ENCODE results near the gene ZSCAN10. TPM values are rescaled to one million over a fixed set of nuclear protein-coding genes. Genes with fewer than 3 reads are reported as not detected.

The ZSCAN10 gene
- total and polyA plus RNA-seq, 2 of the 13 experiments (the other 11 are each of a cell fraction or from before 2014, with no cell fraction given), result not detected

DNA sequence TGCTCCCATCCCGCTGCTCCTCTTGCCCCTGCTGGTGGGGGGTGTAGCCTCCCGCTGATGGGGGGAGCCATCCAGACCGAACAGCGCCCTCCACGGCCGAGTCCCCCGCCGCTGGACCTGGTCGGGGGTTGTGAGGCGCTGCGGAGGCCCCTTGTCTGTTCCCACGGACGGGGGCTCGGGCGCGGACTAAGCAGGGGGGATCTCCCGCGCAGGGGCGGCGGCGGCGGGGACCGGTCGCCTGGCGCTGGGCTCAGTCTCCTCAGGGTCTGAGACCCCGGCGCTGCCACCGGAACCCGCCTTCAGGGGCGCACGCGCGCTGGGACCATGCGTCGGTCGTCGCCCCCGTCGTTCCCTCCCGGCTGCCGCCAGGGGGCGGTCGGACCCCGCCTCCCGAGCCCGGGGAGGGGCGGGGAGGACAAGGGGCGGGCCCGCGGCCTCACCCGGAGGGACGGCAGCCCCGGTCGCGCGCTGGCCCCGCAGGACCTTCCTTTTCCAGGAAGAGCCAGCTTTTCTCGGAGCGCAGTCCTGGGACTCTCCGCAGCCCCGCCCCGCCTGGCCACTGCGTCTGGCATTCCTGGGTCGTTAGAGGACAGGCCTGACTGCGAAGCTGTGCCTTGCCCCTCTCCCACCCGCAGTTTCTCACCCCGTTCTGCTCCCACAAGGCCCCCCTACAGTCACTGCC is 39.9 kb downstream of the ZSCAN10 start (continued):
- TF ChIP-seq CBX1 (IDR thresholded peaks at IDR 0.05; ENCODE audit: low read depth) (no peak), HNF4G (IDR thresholded peaks at IDR 0.05; ENCODE audit: borderline replicate concordance, low read depth, low read length) (no peak), HNF4G (CRISPR knock-in tag; IDR thresholded peaks at IDR 0.05; ENCODE audit: borderline replicate concordance, low read depth) (peak; percentile 60; the same call in 1 of the 2 replicates), ZNF678 (CRISPR knock-in tag; IDR thresholded peaks at IDR 0.05) (no peak), ZNF782 (CRISPR knock-in tag; IDR thresholded peaks at IDR 0.05; ENCODE audit: borderline replicate concordance) (no peak; the same call in 1 of the 2 replicates), ZNF703 (CRISPR knock-in tag; IDR thresholded peaks at IDR 0.05; ENCODE audit: borderline replicate concordance) (peak; percentile 61; the same call in 1 of the 2 replicates), JUND (CRISPR knock-in tag; IDR thresholded peaks at IDR 0.05) (peak; percentile 27; the same call in 1 of the 2 replicates), SOX5 (CRISPR knock-in tag; IDR thresholded peaks at IDR 0.05; ENCODE audit: borderline replicate concordance) (peak; percentile 34; the same call in 1 of the 2 replicates), ZNF34 (CRISPR knock-in tag; IDR thresholded peaks at IDR 0.05; ENCODE audit: borderline replicate concordance) (0 out of 2 replicates have a peak, but pooled peaks have one; percentile 51), ZNF841 (CRISPR knock-in tag; IDR thresholded peaks at IDR 0.05; ENCODE audit: borderline replicate concordance) (no peak), SP140L (CRISPR knock-in tag; IDR thresholded peaks at IDR 0.05; ENCODE audit: borderline replicate concordance) (no peak), NFKB2 (CRISPR knock-in tag; IDR thresholded peaks at IDR 0.05; ENCODE audit: borderline replicate concordance) (0 out of 2 replicates have a peak, but pooled peaks have one; percentile 40), EEA1 (CRISPR knock-in tag; IDR thresholded peaks at IDR 0.05; ENCODE audit: borderline replicate concordance) (peak; percentile 78; the same call in 1 of the 2 replicates), ETV6 (CRISPR knock-in tag; conservative IDR thresholded peaks at IDR 0.05) (no peak), TBX2 (CRISPR knock-in tag; IDR thresholded peaks at IDR 0.05; ENCODE audit: borderline replicate concordance) (peak; percentile 53; the same call in 1 of the 2 replicates), MXD4 (CRISPR knock-in tag; IDR thresholded peaks at IDR 0.05) (peak; percentile 67; the same call in 1 of the 2 replicates), RORA (CRISPR knock-in tag; IDR thresholded peaks at IDR 0.05) (no peak), MEIS1 (CRISPR knock-in tag; IDR thresholded peaks at IDR 0.05; ENCODE audit: borderline replicate concordance) (no peak)
- TF ChIP-seq, protein P1, sequence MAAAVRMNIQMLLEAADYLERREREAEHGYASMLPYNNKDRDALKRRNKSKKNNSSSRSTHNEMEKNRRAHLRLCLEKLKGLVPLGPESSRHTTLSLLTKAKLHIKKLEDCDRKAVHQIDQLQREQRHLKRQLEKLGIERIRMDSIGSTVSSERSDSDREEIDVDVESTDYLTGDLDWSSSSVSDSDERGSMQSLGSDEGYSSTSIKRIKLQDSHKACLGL (CRISPR knock-in tag; IDR thresholded peaks at IDR 0.05), result no peak
- TF ChIP-seq, protein P2, sequence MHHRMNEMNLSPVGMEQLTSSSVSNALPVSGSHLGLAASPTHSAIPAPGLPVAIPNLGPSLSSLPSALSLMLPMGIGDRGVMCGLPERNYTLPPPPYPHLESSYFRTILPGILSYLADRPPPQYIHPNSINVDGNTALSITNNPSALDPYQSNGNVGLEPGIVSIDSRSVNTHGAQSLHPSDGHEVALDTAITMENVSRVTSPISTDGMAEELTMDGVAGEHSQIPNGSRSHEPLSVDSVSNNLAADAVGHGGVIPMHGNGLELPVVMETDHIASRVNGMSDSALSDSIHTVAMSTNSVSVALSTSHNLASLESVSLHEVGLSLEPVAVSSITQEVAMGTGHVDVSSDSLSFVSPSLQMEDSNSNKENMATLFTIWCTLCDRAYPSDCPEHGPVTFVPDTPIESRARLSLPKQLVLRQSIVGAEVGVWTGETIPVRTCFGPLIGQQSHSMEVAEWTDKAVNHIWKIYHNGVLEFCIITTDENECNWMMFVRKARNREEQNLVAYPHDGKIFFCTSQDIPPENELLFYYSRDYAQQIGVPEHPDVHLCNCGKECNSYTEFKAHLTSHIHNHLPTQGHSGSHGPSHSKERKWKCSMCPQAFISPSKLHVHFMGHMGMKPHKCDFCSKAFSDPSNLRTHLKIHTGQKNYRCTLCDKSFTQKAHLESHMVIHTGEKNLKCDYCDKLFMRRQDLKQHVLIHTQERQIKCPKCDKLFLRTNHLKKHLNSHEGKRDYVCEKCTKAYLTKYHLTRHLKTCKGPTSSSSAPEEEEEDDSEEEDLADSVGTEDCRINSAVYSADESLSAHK (CRISPR knock-in tag; IDR thresholded peaks at IDR 0.05; ENCODE audit: borderline replicate concordance), result no peak
- TF ChIP-seq, protein P3, sequence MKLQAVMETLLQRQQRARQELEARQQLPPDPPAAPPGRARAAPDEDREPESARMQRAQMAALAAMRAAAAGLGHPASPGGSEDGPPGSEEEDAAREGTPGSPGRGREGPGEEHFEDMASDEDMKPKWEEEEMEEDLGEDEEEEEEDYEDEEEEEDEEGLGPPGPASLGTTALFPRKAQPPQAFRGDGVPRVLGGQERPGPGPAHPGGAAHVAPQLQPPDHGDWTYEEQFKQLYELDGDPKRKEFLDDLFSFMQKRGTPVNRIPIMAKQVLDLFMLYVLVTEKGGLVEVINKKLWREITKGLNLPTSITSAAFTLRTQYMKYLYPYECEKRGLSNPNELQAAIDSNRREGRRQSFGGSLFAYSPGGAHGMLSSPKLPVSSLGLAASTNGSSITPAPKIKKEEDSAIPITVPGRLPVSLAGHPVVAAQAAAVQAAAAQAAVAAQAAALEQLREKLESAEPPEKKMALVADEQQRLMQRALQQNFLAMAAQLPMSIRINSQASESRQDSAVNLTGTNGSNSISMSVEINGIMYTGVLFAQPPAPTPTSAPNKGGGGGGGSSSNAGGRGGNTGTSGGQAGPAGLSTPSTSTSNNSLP (IDR thresholded peaks at IDR 0.05; ENCODE audit: low read depth, low read length), result no peak
- TF ChIP-seq, protein P4, sequence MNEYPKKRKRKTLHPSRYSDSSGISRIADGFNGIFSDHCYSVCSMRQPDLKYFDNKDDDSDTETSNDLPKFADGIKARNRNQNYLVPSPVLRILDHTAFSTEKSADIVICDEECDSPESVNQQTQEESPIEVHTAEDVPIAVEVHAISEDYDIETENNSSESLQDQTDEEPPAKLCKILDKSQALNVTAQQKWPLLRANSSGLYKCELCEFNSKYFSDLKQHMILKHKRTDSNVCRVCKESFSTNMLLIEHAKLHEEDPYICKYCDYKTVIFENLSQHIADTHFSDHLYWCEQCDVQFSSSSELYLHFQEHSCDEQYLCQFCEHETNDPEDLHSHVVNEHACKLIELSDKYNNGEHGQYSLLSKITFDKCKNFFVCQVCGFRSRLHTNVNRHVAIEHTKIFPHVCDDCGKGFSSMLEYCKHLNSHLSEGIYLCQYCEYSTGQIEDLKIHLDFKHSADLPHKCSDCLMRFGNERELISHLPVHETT (CRISPR knock-in tag; conservative IDR thresholded peaks at IDR 0.05), result peak; percentile 22; the same call in 1 of the 2 replicates
